Right atrium auricular region (tissue), 2 donors: ENCODE results near the gene PAMR1. TPM values are rescaled to one million over a fixed set of nuclear protein-coding genes. Genes with fewer than 3 reads are reported as not detected.
A peak's percentile ranks its signal among the peaks of the same experiment; 100 is the strongest.

Source experiments
- DNase-seq: peaks from one replicate; pipeline ENCODE4 v3.0.0-alpha.2; 2019; ENCODE audit warnings: low spot score
- H3K27ac ChIP-seq, 2 donors: fragments of 200-600 bp; sonication (generic); 1 replicate in 1 of 2; 2 replicates in 1 of 2; pipeline ENCODE4 v1.5.1; 2016 to 2019
- H3K27me3 ChIP-seq, 2 donors: fragments of 200-600 bp; sonication (generic); one replicate each; pipeline versions ENCODE4 v1.5.1 to v1.6.0; 2017 to 2019
- H3K36me3 ChIP-seq: fragments of 200-600 bp; sonication (generic); one replicate; pipeline ENCODE4 v1.5.1; 2016
- H3K4me1 ChIP-seq, 2 donors: fragments of 200-600 bp; sonication (generic); one replicate each; pipeline versions ENCODE4 v1.5.1 to v1.6.0; 2017 to 2019
- H3K4me3 ChIP-seq, 2 donors: fragments of 200-600 bp; sonication (generic); 1 replicate in 1 of 2; 2 replicates in 1 of 2; pipeline ENCODE4 v1.5.1; 2017 to 2019; ENCODE audit warnings: mild to moderate bottlenecking in 1 of 2, moderate library complexity in 1 of 2
- H3K9me3 ChIP-seq, 2 donors: fragments of 200-600 bp; sonication (generic); one replicate each; pipeline ENCODE4 v1.5.1; 2019
- CTCF ChIP-seq, 2 donors: fragments of 200-600 bp; sonication (generic); IDR thresholded peaks; one replicate each; pipeline ENCODE4 v1.5.1; 2019; ENCODE audit warnings: antibody characterized with exemption in 2 of 2
- total RNA-seq, 2 donors: library from RNA; depleted of rRNA; stranded (reverse); fragments of >200 nt; gene quantifications; one replicate each; pipeline ENCODE4 v1.1.0, GENCODE V29; 2016

The PAMR1 gene
- total RNA-seq, 2 donors from 2014 or later, result 8.6 to 15.3 TPM

- Histone ChIP-seq H3K4me1 (no peaks in the 10 kb centered on the region), H3K36me3 (no peaks in the 10 kb centered on the region), H3K27me3 (no peaks in the 10 kb centered on the region), H3K9me3 (peaks cover 0 to 14% of the 10 kb centered on the region in 2 donors), H3K27ac (no peak overlapping the region), H3K4me3 (no peak overlapping the region)
- no peak for TF ChIP-seq CTCF (IDR thresholded peaks at IDR 0.05)
- DNase-seq, result no peak
Observed at GRCh38 chr11:35486446-35486845, 39.0 kb downstream of the PAMR1 start.

- Histone ChIP-seq H3K4me3 (no peak overlapping the region), H3K27me3 (no peaks in the 10 kb centered on the region), H3K36me3 (no peaks in the 10 kb centered on the region), H3K4me1 (no peaks in the 10 kb centered on the region), H3K9me3 (peaks cover 0 to 14% of the 10 kb centered on the region in 2 donors), H3K27ac (no peak overlapping the region)
- peak; percentile 88 to 96 for TF ChIP-seq CTCF (IDR thresholded peaks at IDR 0.05)
- DNase-seq, result peak; percentile 72
Observed at GRCh38 chr11:35485656-35486322, 39.6 kb downstream of the PAMR1 start.

- H3K36me3 ChIP-seq, result no peaks in the 10 kb centered on the region
- peaks cover 0 to 14% of the 10 kb centered on the region in 2 donors for H3K9me3 ChIP-seq
- DNase-seq, result no peak
- H3K4me1 ChIP-seq, result no peaks in the 10 kb centered on the region
- no peak overlapping the region for H3K27ac ChIP-seq
- no peak for TF ChIP-seq CTCF (IDR thresholded peaks at IDR 0.05)
- H3K27me3 ChIP-seq, result no peaks in the 10 kb centered on the region
- no peak overlapping the region for H3K4me3 ChIP-seq
Observed at GRCh38 chr11:35484435-35484834, 41.0 kb downstream of the PAMR1 start.

- DNase-seq, result no peak
- no peak overlapping the region for H3K4me3 ChIP-seq
- H3K27ac ChIP-seq, result no peak overlapping the region
- H3K27me3 ChIP-seq, result no peaks in the 10 kb centered on the region
- TF ChIP-seq CTCF (IDR thresholded peaks at IDR 0.05), result no peak
- no peaks in the 10 kb centered on the region for H3K4me1 ChIP-seq
- H3K36me3 ChIP-seq, result no peaks in the 10 kb centered on the region
- peaks cover 0 to 14% of the 10 kb centered on the region in 2 donors for H3K9me3 ChIP-seq
Observed at GRCh38 chr11:35483131-35483820, 42.1 kb downstream of the PAMR1 start.

GRCh38 chr11:35479731-35480130, 45.7 kb downstream of the PAMR1 start:
- Histone ChIP-seq H3K27ac (no peak overlapping the region), H3K36me3 (no peaks in the 10 kb centered on the region), H3K4me1 (no peaks in the 10 kb centered on the region), H3K9me3 (peaks cover 0 to 14% of the 10 kb centered on the region in 2 donors), H3K4me3 (no peak overlapping the region), H3K27me3 (no peaks in the 10 kb centered on the region)
- no peak for TF ChIP-seq CTCF (IDR thresholded peaks at IDR 0.05)
- no peak for DNase-seq
